ENCODE measurements around the gene UTP25. TPM values are rescaled to one million over a fixed set of nuclear protein-coding genes. Genes with fewer than 3 reads are reported as not detected.

UTP25 gene
- total and polyA plus RNA-seq, 2 experiments from 2014 or later = 3.6 to 8.9 TPM

GRCh38 chr1:209899948-209900347, 72.2 kb downstream of the UTP25 start:
- Mint-ChIP-seq H3K9me3 (no peaks in the 10 kb centered on the region), H3K36me3 (ENCODE audit: low read depth) (no peaks in the 10 kb centered on the region), H3K4me3 (no peak overlapping the region), H3K27me3 (ENCODE audit: insufficient read depth, low read depth, poor library complexity) (peaks cover 4% of the 10 kb centered on the region), H3K4me1 (peaks cover 4% of the 10 kb centered on the region), H3K27ac (no peak overlapping the region; the same call in 1 of the 2 replicates)
- no peaks in the 10 kb centered on the region for H3F3A ChIP-seq (replicated peaks; ENCODE audit: low read depth)
- H4K20me1 ChIP-seq (replicated peaks; ENCODE audit: insufficient read depth) = no peaks in the 10 kb centered on the region
- H3K4me3 ChIP-seq = no peak overlapping the region
- H3K79me2 ChIP-seq (replicated peaks; ENCODE audit: insufficient read depth) = no peaks in the 10 kb centered on the region
- ATAC-seq (peak; percentile 96), DNase-seq (ENCODE audit: low spot score) (peak; percentile 91)
- H3K4me1 ChIP-seq (ENCODE audit: insufficient read depth) = peaks cover 3% of the 10 kb centered on the region; the same call in 1 of the 2 replicates
- 0 out of 2 replicates have a peak, but pooled peaks cover 3% of the 10 kb centered on the region for H3K9me2 ChIP-seq (ENCODE audit: insufficient read depth)
- TF ChIP-seq JUNB (IDR thresholded peaks at IDR 0.05; ENCODE audit: unreplicated experiment) = no peak
- peak; percentile 86 to 91 for TF ChIP-seq CTCF (conservative IDR thresholded peaks at IDR 0.05; ENCODE audit: low read depth in 2 of 2)
- no peak overlapping the region for H3K4me2 ChIP-seq
- no peak overlapping the region for H3K27ac ChIP-seq (ENCODE audit: low read depth)
- no peaks in the 10 kb centered on the region for H3K36me3 ChIP-seq (ENCODE audit: insufficient read depth)
- no peak overlapping the region; the same call in 1 of the 2 replicates for H2AFZ ChIP-seq
- H3K27me3 ChIP-seq (ENCODE audit: insufficient read depth) = no peaks in the 10 kb centered on the region

GRCh38 chr1:209900734-209901133, 73.0 kb downstream of the UTP25 start:
- Histone ChIP-seq H3K4me1 (ENCODE audit: insufficient read depth) (no peaks in the 10 kb centered on the region), H3K27me3 (ENCODE audit: insufficient read depth) (no peaks in the 10 kb centered on the region), H3K36me3 (ENCODE audit: insufficient read depth) (no peaks in the 10 kb centered on the region), H3K4me2 (no peak overlapping the region), H3K27ac (ENCODE audit: low read depth) (no peak overlapping the region), H2AFZ (peak overlapping the region; percentile 85), H4K20me1 (replicated peaks; ENCODE audit: insufficient read depth) (no peaks in the 10 kb centered on the region), H3K79me2 (replicated peaks; ENCODE audit: insufficient read depth) (no peaks in the 10 kb centered on the region), H3K4me3 (no peak overlapping the region), H3K9me2 (ENCODE audit: insufficient read depth) (0 out of 2 replicates have a peak, but pooled peaks cover 3% of the 10 kb centered on the region), H3F3A (replicated peaks; ENCODE audit: low read depth) (no peaks in the 10 kb centered on the region)
- no peak for TF ChIP-seq EZH2 (IDR thresholded peaks at IDR 0.05; ENCODE audit: low read depth, unreplicated experiment)
- TF ChIP-seq POLR2AphosphoS5 (IDR thresholded peaks at IDR 0.05; ENCODE audit: low read depth) = no peak
- no peak for TF ChIP-seq JUNB (IDR thresholded peaks at IDR 0.05; ENCODE audit: unreplicated experiment)
- TF ChIP-seq NANOG (IDR thresholded peaks at IDR 0.05; ENCODE audit: borderline replicate concordance) = no peak
- no peak for TF ChIP-seq ZNF462 (CRISPR knock-in tag; IDR thresholded peaks at IDR 0.05)
- TF ChIP-seq ZNF114 (CRISPR knock-in tag; IDR thresholded peaks at IDR 0.05) = no peak
- TF ChIP-seq, protein P1, sequence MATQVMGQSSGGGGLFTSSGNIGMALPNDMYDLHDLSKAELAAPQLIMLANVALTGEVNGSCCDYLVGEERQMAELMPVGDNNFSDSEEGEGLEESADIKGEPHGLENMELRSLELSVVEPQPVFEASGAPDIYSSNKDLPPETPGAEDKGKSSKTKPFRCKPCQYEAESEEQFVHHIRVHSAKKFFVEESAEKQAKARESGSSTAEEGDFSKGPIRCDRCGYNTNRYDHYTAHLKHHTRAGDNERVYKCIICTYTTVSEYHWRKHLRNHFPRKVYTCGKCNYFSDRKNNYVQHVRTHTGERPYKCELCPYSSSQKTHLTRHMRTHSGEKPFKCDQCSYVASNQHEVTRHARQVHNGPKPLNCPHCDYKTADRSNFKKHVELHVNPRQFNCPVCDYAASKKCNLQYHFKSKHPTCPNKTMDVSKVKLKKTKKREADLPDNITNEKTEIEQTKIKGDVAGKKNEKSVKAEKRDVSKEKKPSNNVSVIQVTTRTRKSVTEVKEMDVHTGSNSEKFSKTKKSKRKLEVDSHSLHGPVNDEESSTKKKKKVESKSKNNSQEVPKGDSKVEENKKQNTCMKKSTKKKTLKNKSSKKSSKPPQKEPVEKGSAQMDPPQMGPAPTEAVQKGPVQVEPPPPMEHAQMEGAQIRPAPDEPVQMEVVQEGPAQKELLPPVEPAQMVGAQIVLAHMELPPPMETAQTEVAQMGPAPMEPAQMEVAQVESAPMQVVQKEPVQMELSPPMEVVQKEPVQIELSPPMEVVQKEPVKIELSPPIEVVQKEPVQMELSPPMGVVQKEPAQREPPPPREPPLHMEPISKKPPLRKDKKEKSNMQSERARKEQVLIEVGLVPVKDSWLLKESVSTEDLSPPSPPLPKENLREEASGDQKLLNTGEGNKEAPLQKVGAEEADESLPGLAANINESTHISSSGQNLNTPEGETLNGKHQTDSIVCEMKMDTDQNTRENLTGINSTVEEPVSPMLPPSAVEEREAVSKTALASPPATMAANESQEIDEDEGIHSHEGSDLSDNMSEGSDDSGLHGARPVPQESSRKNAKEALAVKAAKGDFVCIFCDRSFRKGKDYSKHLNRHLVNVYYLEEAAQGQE (IDR thresholded peaks at IDR 0.05; ENCODE audit: unreplicated experiment) = no peak
- no peak for TF ChIP-seq ZNF331 (CRISPR knock-in tag; IDR thresholded peaks at IDR 0.05; ENCODE audit: low read depth)
- no peak for TF ChIP-seq CREB1 (CRISPR knock-in tag; IDR thresholded peaks at IDR 0.05; ENCODE audit: low read depth)
- H3K36me3 Mint-ChIP-seq (ENCODE audit: low read depth) = no peaks in the 10 kb centered on the region
- no peaks in the 10 kb centered on the region for H3K9me3 Mint-ChIP-seq
- H3K4me3 Mint-ChIP-seq = no peak overlapping the region
- H3K27me3 Mint-ChIP-seq (ENCODE audit: insufficient read depth, low read depth, poor library complexity) = peaks cover 4% of the 10 kb centered on the region
- peaks cover 2% of the 10 kb centered on the region for H3K4me1 Mint-ChIP-seq
- DNase-seq (ENCODE audit: low spot score) (no peak), ATAC-seq (no peak)
- no peak overlapping the region for H3K27ac Mint-ChIP-seq
